ENCODE results near the gene BRD1. TPM values are rescaled to one million over a fixed set of nuclear protein-coding genes. Genes with fewer than 3 reads are reported as not detected.
A peak's percentile ranks its signal among the peaks of the same experiment; 100 is the strongest.

The BRD1 gene
- total RNA-seq, 1 donor from 2014 or later, result 32.5 TPM

- DNase-seq (ENCODE audit: low spot score in 2 of 2), result no peak
- Histone ChIP-seq H3K9me3 (no peaks in the 10 kb centered on the region), H3K4me3 (no peak overlapping the region), H3K4me1 (peaks cover 3 to 6% of the 10 kb centered on the region in 2 donors), H3K36me3 (peaks cover 63 to 70% of the 10 kb centered on the region in 2 donors), H3K27ac (no peak overlapping the region), H3K27me3 (no peaks in the 10 kb centered on the region)
- TF ChIP-seq CTCF (IDR thresholded peaks at IDR 0.05), result no peak
- intact Hi-C loops (cut with DNase I), result no loop called here
These were observed 30.0 kb downstream of the BRD1 start for GRCh38 chr22:49797706-49798105.

GRCh38 chr22:49796596-49797270 is 30.9 kb downstream of the BRD1 start:
- Histone ChIP-seq H3K4me1 (peaks cover 3 to 6% of the 10 kb centered on the region in 2 donors), H3K9me3 (no peaks in the 10 kb centered on the region), H3K4me3 (no peak overlapping the region), H3K27me3 (no peaks in the 10 kb centered on the region), H3K27ac (no peak overlapping the region), H3K36me3 (peaks cover 71 to 77% of the 10 kb centered on the region in 2 donors)
- no peak for DNase-seq (ENCODE audit: low spot score in 2 of 2)
- intact Hi-C loops (cut with DNase I), result no loop called here
- TF ChIP-seq CTCF (IDR thresholded peaks at IDR 0.05), result no peak

GRCh38 chr22:49795521-49795920 is 32.2 kb downstream of the BRD1 start:
- Histone ChIP-seq H3K9me3 (no peaks in the 10 kb centered on the region), H3K4me3 (no peak overlapping the region), H3K27me3 (no peaks in the 10 kb centered on the region), H3K27ac (no peak overlapping the region), H3K36me3 (peaks cover 67 to 68% of the 10 kb centered on the region in 2 donors), H3K4me1 (peaks cover 3 to 6% of the 10 kb centered on the region in 2 donors)
- TF ChIP-seq CTCF (IDR thresholded peaks at IDR 0.05), result no peak
- intact Hi-C loops (cut with DNase I), result no loop called here
- DNase-seq (ENCODE audit: low spot score in 2 of 2), result no peak

GRCh38 chr22:49793871-49794270 is 33.8 kb downstream of the BRD1 start:
- TF ChIP-seq CTCF (IDR thresholded peaks at IDR 0.05), result no peak
- H3K36me3 ChIP-seq, result peaks cover 65 to 66% of the 10 kb centered on the region in 2 donors
- no peak overlapping the region for H3K4me3 ChIP-seq
- peaks cover 3 to 17% of the 10 kb centered on the region in 2 donors for H3K4me1 ChIP-seq
- DNase-seq (ENCODE audit: low spot score in 2 of 2), result no peak
- intact Hi-C loops (cut with DNase I), result no loop called here
- no peaks in the 10 kb centered on the region for H3K9me3 ChIP-seq
- peak overlapping the region; percentile 38 to 60 for H3K27ac ChIP-seq
- H3K27me3 ChIP-seq, result no peaks in the 10 kb centered on the region

GRCh38 chr22:49793296-49793695 is 34.4 kb downstream of the BRD1 start:
- intact Hi-C loops (cut with DNase I), result no loop called here
- no peak for DNase-seq (ENCODE audit: low spot score in 2 of 2)
- Histone ChIP-seq H3K9me3 (no peaks in the 10 kb centered on the region), H3K27ac (peak overlapping the region in 1 of 2 donors; percentile 60), H3K36me3 (peaks cover 59 to 60% of the 10 kb centered on the region in 2 donors), H3K4me3 (no peak overlapping the region), H3K4me1 (peaks cover 3 to 23% of the 10 kb centered on the region in 2 donors), H3K27me3 (no peaks in the 10 kb centered on the region)
- no peak for TF ChIP-seq CTCF (IDR thresholded peaks at IDR 0.05)

Data from ascending aorta (tissue), 2 donors.